K562 (cell line): ENCODE results near the gene GEMIN5. TPM values are rescaled to one million over a fixed set of nuclear protein-coding genes. Genes with fewer than 3 reads are reported as not detected.

Experiments
- ATAC-seq: fragments of 200-7000 bp; cut with Tn5 transposase; 3 replicates; pipeline ENCODE4 v1.9.1; 2020; ENCODE audit warnings: moderate library complexity
- BruUV-seq: library from RNA; stranded (reverse); fragments of 400-500 nt; replicated peaks from 2 replicates; lab custom pipeline; 2021; lab: Mats Ljungman, UMichigan
- CTCF ChIA-PET: fragments of 300-600 bp; formaldehyde crosslinking; extraction: SDS; loops from one replicate; lab custom pipeline; 2021; ENCODE audit warnings: low intra/inter-chr PET ratio; lab: Yijun Ruan, JAX
- POLR2A ChIA-PET: fragments of 300-600, 350-650 bp; sonication (Branson Sonifier 250); formaldehyde crosslinking; extraction: SDS; loops from one replicate; lab custom pipeline; 2021; ENCODE audit warnings: antibody characterized with exemption, inconsistent platforms; lab: Yijun Ruan, JAX
- DNase-seq, 4 experiments: peaks; one replicate each; pipeline versions ENCODE4 v3.0.0 to v3.0.0-alpha.2; 2011 to 2018; ENCODE audit warnings: low spot score in 3 of 4, mixed read lengths in 3 of 4; ENCODE audit errors: extremely low read depth in 1 of 4
- FAIRE-seq: peaks from 2 replicates; lab custom pipeline; 2011; peaks lifted over from hg19 to GRCh38; lab: Jason Lieb, UNC
- H2AFZ ChIP-seq: 2 replicates; pipeline ENCODE4 v1.6.0; 2011; ENCODE audit warnings: low read depth, low read length, control low read depth, inconsistent platforms
- H3K27ac ChIP-seq: fragments of 200-600 bp; 3 replicates; pipeline ENCODE4 v1.8.0; 2011; ENCODE audit warnings: low read depth, mild to moderate bottlenecking, control low read depth, inconsistent platforms, low read length, moderate library complexity, mixed read lengths; ENCODE audit errors: extremely low read depth
- H3K27me3 ChIP-seq, 2 experiments: fragments of 300-600 bp in 1 of 2; 2 replicates in 1 of 2; 3 replicates in 1 of 2; pipeline versions ENCODE4 v1.6.0 to v1.8.0; 2011; ENCODE audit warnings: inconsistent platforms in 2 of 2, low read length in 2 of 2, mild to moderate bottlenecking in 1 of 2, mixed read lengths in 1 of 2, moderate library complexity in 1 of 2; ENCODE audit not compliant: control insufficient read depth in 2 of 2, insufficient read depth in 2 of 2
- H3K36me3 ChIP-seq: fragments of 300-600 bp; 3 replicates; pipeline ENCODE4 v1.8.0; 2011; ENCODE audit warnings: mild to moderate bottlenecking, low read length, inconsistent platforms; ENCODE audit not compliant: control insufficient read depth, insufficient read depth
- H3K4me1 ChIP-seq, 2 experiments: fragments of 200-600 bp in 1 of 2; replicated peaks in 1 of 2; 2 replicates in 1 of 2; 3 replicates in 1 of 2; pipeline versions ENCODE4 v1.5.1 to v1.8.0; 2011; ENCODE audit warnings: inconsistent platforms in 2 of 2, low read length in 2 of 2, mild to moderate bottlenecking in 1 of 2, mixed read lengths in 1 of 2, moderate library complexity in 1 of 2; ENCODE audit not compliant: control insufficient read depth in 2 of 2, insufficient read depth in 2 of 2
- H3K4me2 ChIP-seq: 2 replicates; pipeline ENCODE4 v1.6.1; 2011; ENCODE audit warnings: low read length, control low read depth, inconsistent platforms, mixed read lengths; ENCODE audit not compliant: insufficient read depth
- H3K4me3 ChIP-seq: fragments of 200-600 bp; sonication (generic), shearing (Covaris generic); 2 replicates; pipeline ENCODE4 v1.5.1; 2016; ENCODE audit warnings: control low read depth, inconsistent platforms
- H3K79me2 ChIP-seq: fragments of 200-600 bp; 3 replicates; pipeline ENCODE4 v1.8.0; 2011; ENCODE audit warnings: low read length, inconsistent platforms; ENCODE audit not compliant: control insufficient read depth, insufficient read depth
- H3K9ac ChIP-seq, 2 experiments: 2 replicates each; pipeline versions ENCODE4 v1.6.0 to v1.6.1; 2011; ENCODE audit warnings: low read depth in 2 of 2, low read length in 2 of 2, control low read depth in 1 of 2, inconsistent platforms in 1 of 2, mild to moderate bottlenecking in 1 of 2, mixed read lengths in 1 of 2; ENCODE audit not compliant: insufficient read depth in 1 of 2
- H3K9me1 ChIP-seq: one replicate; pipeline ENCODE4 v1.6.0; 2011; ENCODE audit warnings: inconsistent platforms, mild to moderate bottlenecking, low read length, moderate library complexity; ENCODE audit not compliant: control insufficient read depth, insufficient read depth
- H3K9me3 ChIP-seq: replicated peaks from 2 replicates; pipeline ENCODE4 v1.5.1; 2011; ENCODE audit warnings: low read depth, low read length, inconsistent platforms; ENCODE audit not compliant: control insufficient read depth, insufficient read depth
- H4K20me1 ChIP-seq: replicated peaks from 2 replicates; pipeline ENCODE4 v1.6.1; 2011; ENCODE audit warnings: low read length, inconsistent platforms, mixed read lengths; ENCODE audit not compliant: control insufficient read depth, insufficient read depth
- ARID3B ChIP-seq: fragments of 250-450 bp; sonication (Bioruptor Pico); IDR thresholded peaks from 2 replicates; pipeline ENCODE4 v1.4.0; 2020; ENCODE audit warnings: borderline replicate concordance
- CBFA2T2 ChIP-seq: fragments of 450-650 bp; conservative IDR thresholded peaks from 2 replicates; pipeline ENCODE4 v1.6.1; 2017; ENCODE audit warnings: mild to moderate bottlenecking
- CBX2 ChIP-seq: fragments of 200-600 bp; sonication (generic); IDR thresholded peaks from one replicate; pipeline ENCODE4 v1.6.1; 2012; ENCODE audit warnings: mild to moderate bottlenecking, low read length, inconsistent platforms; ENCODE audit not compliant: insufficient read depth, poor library complexity, severe bottlenecking
- CC2D1A ChIP-seq: fragments of 450-650 bp; IDR thresholded peaks from 2 replicates; pipeline ENCODE4 v1.6.1; 2017; ENCODE audit warnings: mild to moderate bottlenecking
- COPS2 ChIP-seq: fragments of 450-650 bp; conservative IDR thresholded peaks from 2 replicates; pipeline ENCODE4 v1.6.1; 2016; ENCODE audit warnings: mild to moderate bottlenecking, moderate library complexity
- CXXC5 ChIP-seq: fragments of 250-450 bp; sonication (Bioruptor Pico); IDR thresholded peaks from 2 replicates; pipeline ENCODE4 v1.8.0; 2022; ENCODE audit warnings: inconsistent platforms, mild to moderate bottlenecking, moderate library complexity
- DIDO1 ChIP-seq: fragments of 450-650 bp; IDR thresholded peaks from 2 replicates; pipeline ENCODE4 v1.6.1; 2016; ENCODE audit warnings: low read depth, missing biosample characterization, missing genetic modification characterization
- ERF ChIP-seq: fragments of 450-650 bp; formaldehyde crosslinking; IDR thresholded peaks from 2 replicates; pipeline ENCODE4 v1.4.0; 2020; ENCODE audit warnings: mild to moderate bottlenecking, mixed read lengths
- GTF2F1 ChIP-seq: IDR thresholded peaks from 2 replicates; pipeline ENCODE4 v1.6.1; 2011; ENCODE audit warnings: low read depth, low read length, improper control_type of control experiment
- MTA3 ChIP-seq: fragments of 450-650 bp; formaldehyde crosslinking; IDR thresholded peaks from 2 replicates; pipeline ENCODE4 v1.6.1; 2017; ENCODE audit warnings: mild to moderate bottlenecking, borderline replicate concordance
- RBM14 ChIP-seq: fragments of 200-400 bp; formaldehyde crosslinking; IDR thresholded peaks from 2 replicates; pipeline ENCODE4 v1.6.1; 2018; ENCODE audit warnings: low read depth, mild to moderate bottlenecking, low read length, moderate library complexity, borderline replicate concordance; ENCODE audit not compliant: insufficient read depth
- WHSC1 ChIP-seq: IDR thresholded peaks from one replicate; pipeline ENCODE4 v1.6.1; 2012; ENCODE audit warnings: low read length, control low read depth, inconsistent platforms
- ZNF584 ChIP-seq: fragments of 200-800 bp; sonication (Bioruptor generic); IDR thresholded peaks from 2 replicates; pipeline ENCODE4 v1.6.1; 2016; ENCODE audit warnings: low read depth, mild to moderate bottlenecking, missing genetic modification characterization, missing compliant biosample characterization
- ZNF589 ChIP-seq: fragments of 200-800 bp; sonication (Bioruptor generic); IDR thresholded peaks from 2 replicates; pipeline ENCODE4 v1.6.1; 2016; ENCODE audit warnings: low read depth, missing genetic modification characterization, missing compliant biosample characterization
- WGBS: fragments of 100-300 bp; shearing (Covaris generic); methylation state at CpG from one replicate; pipeline ENCODE4 v1.1.6; 2016; ENCODE audit warnings: low coverage, mixed read lengths; ENCODE audit not compliant: insufficient coverage; ENCODE audit errors: missing lambda C conversion rate; 5-methylcytosine and 5-hydroxymethylcytosine counted together
- in situ Hi-C: fragments of 300-500 bp; cut with MboI; formaldehyde crosslinking; loops from 4 replicates; pipeline ENCODE4 v1.15.0; 2018; ENCODE audit warnings: inconsistent platforms, mixed read lengths
- intact Hi-C: fragments of 100-400 bp; cut with micrococcal nuclease; formaldehyde crosslinking; loops from 2 replicates; pipeline ENCODE4 v1.14.2; 2022
- polyA plus RNA-seq, 8 experiments: library from polyadenylated mRNA; depleted of rRNA in 4 of 8; stranded (reverse) in 5 of 8; unstranded in 3 of 8; fragments of >200 nt; fragmentation: Nextera tagmentation in 2 of 8; fragmentation: Illumina TruSeq in 1 of 8; extraction: Ambion mirVana in 2 of 8; extraction: Trizol in 1 of 8; gene quantifications; 2 replicates each; pipeline versions ENCODE4 v1.2.1 to v1.2.3, GENCODE V29; 2011 to 2014; ENCODE audit warnings: inconsistent platforms in 1 of 8, missing spikeins in 1 of 8
- total RNA-seq, 7 experiments: library from RNA; depleted of rRNA in 6 of 7; stranded (reverse); fragments of >200 nt in 6 of 7; fragmentation: Illumina TruSeq in 2 of 7; extraction: Trizol in 2 of 7; gene quantifications; 2 replicates each; pipeline versions ENCODE4 v1.2.1 to v1.2.3, GENCODE V29; 2011 to 2021; ENCODE audit warnings: low replicate concordance in 1 of 7

The GEMIN5 gene
- total and polyA plus RNA-seq, 9 of the 15 experiments (the other 6 are each of a cell fraction or from before 2014, with no cell fraction given), result 10.3 to 48.2 (median 34.7) TPM

- Histone ChIP-seq H3K36me3 (peaks cover 92% of the 10 kb centered on the region), H4K20me1 (no peaks in the 10 kb centered on the region), H3K4me1 (no peaks in the 10 kb centered on the region), H3K4me3 (no peak overlapping the region), H2AFZ (no peak overlapping the region), H3K9me1 (no peaks in the 10 kb centered on the region), H3K27ac (no peak overlapping the region), H3K9me3 (no peaks in the 10 kb centered on the region; the same call in 1 of the 2 replicates), H3K79me2 (no peaks in the 10 kb centered on the region), H3K9ac (no peak overlapping the region), H3K27me3 (no peaks in the 10 kb centered on the region), H3K4me2 (no peak overlapping the region)
- no TSS peak for BruUV-seq
- FAIRE-seq (no peak), ATAC-seq (no peak), DNase-seq (no peak)
- CTCF ChIA-PET, result no interaction called here
- intact Hi-C loops, result no loop called here
- WGBS, result 98% methylated on average over 5 of the region's 5 CpGs
- TF ChIP-seq ARID3B (CRISPR knock-in tag) (no peak), CC2D1A (no peak), ZNF584 (CRISPR knock-in tag) (no peak)
- in situ Hi-C loops, result no loop called here
- POLR2A ChIA-PET, result interaction anchor here (1.2 to 1.4 kb wide), 2 partner anchors 11 to 16 kb away, joined by 3 read pairs; no protein-coding TSS in a partner anchor
These were observed 44.6 kb downstream of the GEMIN5 start for GRCh38 chr5:154893381-154893780.

GRCh38 chr5:154892369-154892771 is 45.6 kb downstream of the GEMIN5 start:
- Histone ChIP-seq H4K20me1 (no peaks in the 10 kb centered on the region), H3K9me3 (peaks cover 4% of the 10 kb centered on the region), H3K9ac (no peak overlapping the region), H3K79me2 (no peaks in the 10 kb centered on the region), H3K27ac (no peak overlapping the region), H3K27me3 (no peaks in the 10 kb centered on the region), H3K4me3 (no peak overlapping the region), H2AFZ (no peak overlapping the region), H3K4me1 (no peaks in the 10 kb centered on the region), H3K36me3 (peaks cover 92% of the 10 kb centered on the region), H3K9me1 (no peaks in the 10 kb centered on the region), H3K4me2 (no peak overlapping the region)
- TF ChIP-seq WHSC1, result no peak
- TF ChIP-seq GTF2F1, result no peak
- TF ChIP-seq DIDO1 (tag), result no peak
- TF ChIP-seq CBFA2T2, result no peak
- no peak for TF ChIP-seq RBM14
- no peak for TF ChIP-seq ZNF589 (CRISPR knock-in tag)
- TF ChIP-seq ERF (CRISPR knock-in tag), result no peak
- TF ChIP-seq CXXC5 (CRISPR knock-in tag), result no peak
- no peak for TF ChIP-seq MTA3
- TF ChIP-seq COPS2, result no peak
- TF ChIP-seq CBX2, result no peak
- FAIRE-seq (no peak), ATAC-seq (no peak), DNase-seq (no peak)
- WGBS, result 92% methylated on average over 13 of the region's 13 CpGs
- CTCF ChIA-PET, result no interaction called here
- no TSS peak for BruUV-seq
- intact Hi-C loops, result no loop called here
- POLR2A ChIA-PET, result interaction anchor here (0.6 to 1.4 kb wide), 2 partner anchors 12 to 29 kb away, joined by 3 read pairs; no protein-coding TSS in a partner anchor
- in situ Hi-C loops, result no loop called here
